HG02885 (cell line): ENCODE measurements around the gene PLA2G2A.
"Not testable (repeated sequence)": the region's sequence is repeated elsewhere in the genome, so short reads cannot be mapped to it uniquely, and the experiment has no call there.

Experiments
- ATAC-seq: cut with Tn5 transposase; IDR thresholded peaks from one replicate; pipeline ENCODE4 v1.9.1; 2021; ENCODE audit warnings: mild to moderate bottlenecking; ENCODE audit not compliant: unreplicated experiment, poor library complexity

Gene PLA2G2A

GRCh38 chr1:19979494-19979977 is at the start of gene PLA2G2A:
PLA2G2A (minus strand) TSS chr1:19979618; CDS start chr1:19978773, 845 bp downstream.
- no peak for ATAC-seq

GRCh38 chr1:20028726-20029125 is 49.3 kb upstream of the PLA2G2A start:
- ATAC-seq: no peak

- ATAC-seq: no peak
Measured at GRCh38 chr1:20028125-20028524, 48.7 kb upstream of the PLA2G2A start.

GRCh38 chr1:20017741-20018140 is 38.3 kb upstream of the PLA2G2A start:
- no peak for ATAC-seq

- ATAC-seq: no peak
Measured at GRCh38 chr1:20014153-20014552, 34.7 kb upstream of the PLA2G2A start.

GRCh38 chr1:20010016-20010415 is 30.6 kb upstream of the PLA2G2A start:
- no peak for ATAC-seq

- ATAC-seq: no peak
Measured at GRCh38 chr1:20009212-20009611, 29.8 kb upstream of the PLA2G2A start.

- ATAC-seq: no peak
Measured at GRCh38 chr1:20008391-20008841, 29.0 kb upstream of the PLA2G2A start.

- not testable (repeated sequence) for ATAC-seq
Measured at GRCh38 chr1:19998823-19999222, 19.4 kb upstream of the PLA2G2A start.

GRCh38 chr1:19990689-19991088 is 11.3 kb upstream of the PLA2G2A start:
- ATAC-seq: no peak

- not testable (repeated sequence) for ATAC-seq
Measured at GRCh38 chr1:19990182-19990582, 10.8 kb upstream of the PLA2G2A start.

GRCh38 chr1:19988267-19989006 is 9.0 kb upstream of the PLA2G2A start:
- no peak for ATAC-seq

- ATAC-seq: no peak
Measured at GRCh38 chr1:19987719-19988118, 8.3 kb upstream of the PLA2G2A start.

- ATAC-seq: not testable (repeated sequence)
Measured at GRCh38 chr1:19984409-19985016, 5.1 kb upstream of the PLA2G2A start.

- no peak for ATAC-seq
Measured at GRCh38 chr1:19981507-19982312, 2.3 kb upstream of the PLA2G2A start.

- no peak for ATAC-seq
Measured at GRCh38 chr1:19981170-19981506, 1.7 kb upstream of the PLA2G2A start.

GRCh38 chr1:19980314-19980713 is 896 bp upstream of the PLA2G2A start:
- ATAC-seq: no peak

GRCh38 chr1:19978143-19978542 is 1.3 kb downstream of the PLA2G2A start:
- ATAC-seq: no peak

GRCh38 chr1:19976317-19977003 is 3.0 kb downstream of the PLA2G2A start:
- no peak for ATAC-seq

GRCh38 chr1:19975423-19976193 is 3.8 kb downstream of the PLA2G2A start:
- no peak for ATAC-seq
